RWPE2 (cell line): ENCODE results near the gene TGFBR2.
A peak's percentile ranks its signal among the peaks of the same experiment; 100 is the strongest.

ENCODE experiments used
- ATAC-seq: fragments of 200-7000 bp; cut with Tn5 transposase; 3 replicates; pipeline ENCODE4 v1.9.1; 2021; ENCODE audit warnings: low read depth
- DNase-seq: peaks from one replicate; pipeline ENCODE4 v3.0.0-alpha.2; 2020; ENCODE audit warnings: low spot score
- H3K27ac ChIP-seq: fragments of 450-650 bp; 2 replicates; pipeline ENCODE4 v1.5.1; 2017; ENCODE audit warnings: mild to moderate bottlenecking; ENCODE audit not compliant: poor library complexity, severe bottlenecking
- H3K27me3 ChIP-seq: fragments of 250-450 bp; sonication (Bioruptor Pico); 2 replicates; pipeline ENCODE4 v1.5.1; 2021; ENCODE audit warnings: mild to moderate bottlenecking, moderate library complexity; ENCODE audit not compliant: insufficient read depth, poor library complexity, severe bottlenecking
- H3K36me3 ChIP-seq: fragments of 250-450 bp; sonication (Bioruptor Pico); 2 replicates; pipeline ENCODE4 v1.5.1; 2020; ENCODE audit warnings: low read depth, mild to moderate bottlenecking, moderate library complexity
- H3K4me1 ChIP-seq: fragments of 250-450 bp; sonication (Bioruptor Pico); 2 replicates; pipeline ENCODE4 v1.5.1; 2021; ENCODE audit warnings: mild to moderate bottlenecking, moderate library complexity; ENCODE audit not compliant: insufficient read depth, poor library complexity, severe bottlenecking
- H3K4me3 ChIP-seq: fragments of 250-450 bp; sonication (Bioruptor Pico); 2 replicates; pipeline ENCODE4 v1.5.1; 2021; ENCODE audit warnings: mild to moderate bottlenecking, moderate library complexity; ENCODE audit not compliant: severe bottlenecking
- H3K9me3 ChIP-seq: fragments of 250-450 bp; sonication (Bioruptor Pico); 2 replicates; pipeline ENCODE4 v1.5.1; 2021; ENCODE audit warnings: mild to moderate bottlenecking, moderate library complexity; ENCODE audit not compliant: severe bottlenecking
- TF ChIP-seq, protein P1 (sequence below): fragments of 450-650 bp; IDR thresholded peaks from one replicate; pipeline ENCODE4 v1.5.1; 2017; ENCODE audit warnings: mild to moderate bottlenecking, moderate library complexity; ENCODE audit not compliant: poor library complexity, severe bottlenecking

TGFBR2 gene

DNA sequence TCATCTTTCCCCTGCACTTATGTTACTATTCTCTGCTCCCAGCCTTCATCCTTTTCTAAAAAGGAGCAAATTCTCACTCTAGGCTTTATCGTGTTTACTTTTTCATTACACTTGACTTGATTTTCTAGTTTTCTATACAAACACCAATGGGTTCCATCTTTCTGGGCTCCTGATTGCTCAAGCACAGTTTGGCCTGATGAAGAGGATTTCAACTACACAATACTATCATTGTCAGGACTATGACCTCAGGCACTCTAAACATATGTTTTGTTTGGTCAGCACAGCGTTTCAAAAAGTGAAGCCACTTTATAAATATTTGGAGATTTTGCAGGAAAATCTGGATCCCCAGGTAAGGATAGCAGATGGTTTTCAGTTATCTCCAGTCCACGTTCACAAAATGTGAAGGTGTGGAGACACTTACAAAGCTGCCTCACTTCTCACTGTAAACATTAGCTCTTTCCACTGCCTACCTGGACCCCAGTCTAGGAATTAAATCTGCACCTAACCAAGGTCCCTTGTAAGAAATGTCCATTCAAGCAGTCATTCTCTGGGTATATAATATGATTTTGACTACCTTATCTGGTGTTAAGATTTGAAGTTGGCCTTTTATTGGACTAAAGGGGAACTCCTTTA lies 86.2 kb downstream of the TGFBR2 start:
- TF ChIP-seq, protein P1, sequence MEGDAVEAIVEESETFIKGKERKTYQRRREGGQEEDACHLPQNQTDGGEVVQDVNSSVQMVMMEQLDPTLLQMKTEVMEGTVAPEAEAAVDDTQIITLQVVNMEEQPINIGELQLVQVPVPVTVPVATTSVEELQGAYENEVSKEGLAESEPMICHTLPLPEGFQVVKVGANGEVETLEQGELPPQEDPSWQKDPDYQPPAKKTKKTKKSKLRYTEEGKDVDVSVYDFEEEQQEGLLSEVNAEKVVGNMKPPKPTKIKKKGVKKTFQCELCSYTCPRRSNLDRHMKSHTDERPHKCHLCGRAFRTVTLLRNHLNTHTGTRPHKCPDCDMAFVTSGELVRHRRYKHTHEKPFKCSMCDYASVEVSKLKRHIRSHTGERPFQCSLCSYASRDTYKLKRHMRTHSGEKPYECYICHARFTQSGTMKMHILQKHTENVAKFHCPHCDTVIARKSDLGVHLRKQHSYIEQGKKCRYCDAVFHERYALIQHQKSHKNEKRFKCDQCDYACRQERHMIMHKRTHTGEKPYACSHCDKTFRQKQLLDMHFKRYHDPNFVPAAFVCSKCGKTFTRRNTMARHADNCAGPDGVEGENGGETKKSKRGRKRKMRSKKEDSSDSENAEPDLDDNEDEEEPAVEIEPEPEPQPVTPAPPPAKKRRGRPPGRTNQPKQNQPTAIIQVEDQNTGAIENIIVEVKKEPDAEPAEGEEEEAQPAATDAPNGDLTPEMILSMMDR = no peak
- Histone ChIP-seq H3K4me1 (peaks cover 21% of the 10 kb centered on the region), H3K36me3 (peaks cover 96% of the 10 kb centered on the region), H3K9me3 (no peaks in the 10 kb centered on the region), H3K4me3 (no peak overlapping the region), H3K27me3 (no peaks in the 10 kb centered on the region), H3K27ac (peak overlapping the region; percentile 94)
- ATAC-seq (no peak), DNase-seq (no peak)

DNA sequence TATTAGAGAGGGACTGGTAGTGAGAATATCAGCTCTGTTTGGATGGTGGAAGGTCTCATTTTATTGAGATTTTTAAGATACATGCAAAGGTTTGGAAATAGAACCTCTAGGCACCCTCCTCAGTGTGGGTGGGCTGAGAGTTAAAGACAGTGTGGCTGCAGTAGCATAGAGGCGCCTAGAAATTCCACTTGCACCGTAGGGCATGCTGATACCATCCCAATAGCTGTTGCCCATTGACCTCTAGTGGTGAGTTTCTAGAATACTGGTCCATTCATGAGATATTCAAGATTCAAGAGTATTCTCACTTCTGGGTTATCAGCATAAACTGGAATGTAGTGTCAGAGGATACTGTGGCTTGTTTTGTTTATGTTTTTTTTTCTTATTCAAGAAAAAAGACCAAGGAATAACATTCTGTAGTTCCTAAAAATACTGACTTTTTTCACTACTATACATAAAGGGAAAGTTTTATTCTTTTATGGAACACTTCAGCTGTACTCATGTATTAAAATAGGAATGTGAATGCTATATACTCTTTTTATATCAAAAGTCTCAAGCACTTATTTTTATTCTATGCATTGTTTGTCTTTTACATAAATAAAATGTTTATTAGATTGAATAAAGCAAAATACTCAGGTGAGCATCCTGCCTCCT lies 87.2 kb downstream of the TGFBR2 start:
- DNase-seq = no peak
- TF ChIP-seq, protein P1 = peak; percentile 92
- H3K27ac ChIP-seq = peak overlapping the region; percentile 94

DNA sequence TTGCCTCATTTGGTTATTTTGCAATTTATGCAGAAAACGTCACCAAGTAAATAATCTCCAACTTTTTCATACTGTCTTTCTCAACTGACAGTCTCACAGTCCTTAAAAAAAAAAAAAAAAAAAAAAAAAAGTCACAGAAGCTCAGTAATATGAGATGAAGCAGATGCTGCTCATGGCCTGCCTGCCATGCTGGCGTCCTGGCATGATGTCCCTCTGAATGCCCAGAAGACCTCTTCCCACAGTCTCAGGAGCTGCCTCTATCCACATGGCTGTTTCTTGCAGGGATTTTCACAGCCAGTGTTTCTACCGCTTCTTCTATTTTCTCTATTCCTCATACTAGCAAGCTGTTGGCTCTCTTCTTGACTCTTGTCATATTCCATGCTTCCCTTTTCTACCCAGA lies 87.7 kb downstream of the TGFBR2 start:
- H3K27me3 ChIP-seq = no peaks in the 10 kb centered on the region
- no peak for DNase-seq
- peaks cover 7% of the 10 kb centered on the region for H3K4me1 ChIP-seq
- H3K4me3 ChIP-seq = no peak overlapping the region
- TF ChIP-seq, protein P1 = no peak
- no peak overlapping the region for H3K27ac ChIP-seq
- H3K36me3 ChIP-seq = peaks cover 91% of the 10 kb centered on the region
- no peaks in the 10 kb centered on the region for H3K9me3 ChIP-seq
- no peak for ATAC-seq

More for the DNA sequence above, 87.2 kb downstream of the TGFBR2 start:
- peaks cover 96% of the 10 kb centered on the region for H3K36me3 ChIP-seq
- no peaks in the 10 kb centered on the region for H3K27me3 ChIP-seq
- ATAC-seq = peak; percentile 71
- H3K4me3 ChIP-seq = no peak overlapping the region
- peaks cover 12% of the 10 kb centered on the region for H3K4me1 ChIP-seq
- no peaks in the 10 kb centered on the region for H3K9me3 ChIP-seq

DNA sequence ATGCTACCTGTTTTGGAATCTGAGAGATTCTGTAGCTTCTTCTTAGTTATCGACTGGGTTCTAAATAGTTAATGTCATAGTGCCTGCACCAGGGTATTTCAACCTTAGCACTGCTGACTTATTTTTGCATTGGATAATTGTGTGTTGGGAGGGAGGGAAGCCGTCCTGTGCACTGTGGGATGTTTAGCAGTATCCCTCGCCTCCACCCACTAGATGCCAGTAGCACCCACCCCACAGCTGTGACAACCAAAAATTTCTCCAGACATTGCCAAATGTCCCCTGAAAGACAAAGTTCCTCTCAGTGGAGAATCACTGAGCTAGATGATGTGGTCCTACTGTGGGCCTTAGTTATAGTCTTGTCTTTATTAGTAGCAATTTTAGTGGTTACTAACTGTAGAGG lies 88.3 kb downstream of the TGFBR2 start:
- DNase-seq (no peak), ATAC-seq (no peak)
- Histone ChIP-seq H3K27ac (no peak overlapping the region), H3K4me1 (peaks cover 2% of the 10 kb centered on the region), H3K36me3 (peaks cover 87% of the 10 kb centered on the region), H3K4me3 (no peak overlapping the region), H3K27me3 (no peaks in the 10 kb centered on the region), H3K9me3 (no peaks in the 10 kb centered on the region)
- TF ChIP-seq, protein P1 = no peak
